HG03280 (cell line): ENCODE measurements around the gene NOTCH1.

ENCODE experiments used
- ATAC-seq: cut with Tn5 transposase; IDR thresholded peaks from one replicate; pipeline ENCODE4 v1.9.1; 2021; ENCODE audit warnings: mild to moderate bottlenecking, moderate library complexity; ENCODE audit not compliant: unreplicated experiment

Gene NOTCH1

GRCh38 chr9:136502940-136503550 is 42.8 kb downstream of the NOTCH1 start:
- ATAC-seq: no peak

GRCh38 chr9:136502196-136502595 is 43.7 kb downstream of the NOTCH1 start:
- ATAC-seq: no peak

- ATAC-seq: no peak
Measured at GRCh38 chr9:136501686-136502085, 44.2 kb downstream of the NOTCH1 start.

- no peak for ATAC-seq
Measured at GRCh38 chr9:136499935-136500910, 45.6 kb downstream of the NOTCH1 start.

- ATAC-seq: no peak
Measured at GRCh38 chr9:136499071-136499934, 46.5 kb downstream of the NOTCH1 start.

GRCh38 chr9:136497916-136498695 is 47.7 kb downstream of the NOTCH1 start:
- ATAC-seq: no peak

- ATAC-seq: no peak
Measured at GRCh38 chr9:136496801-136497620, 48.8 kb downstream of the NOTCH1 start.

GRCh38 chr9:136496181-136496580 is 49.7 kb downstream of the NOTCH1 start:
- ATAC-seq: no peak

GRCh38 chr9:136495238-136495800 is 50.5 kb downstream of the NOTCH1 start:
- ATAC-seq: no peak

GRCh38 chr9:136494531-136495215 is 51.2 kb downstream of the NOTCH1 start:
- ATAC-seq: no peak

- ATAC-seq: no peak
Measured at GRCh38 chr9:136494012-136494411, 51.8 kb downstream of the NOTCH1 start.

- no peak for ATAC-seq
Measured at GRCh38 chr9:136493567-136493971, 52.3 kb downstream of the NOTCH1 start.

GRCh38 chr9:136492978-136493522 is 52.8 kb downstream of the NOTCH1 start:
- no peak for ATAC-seq

- no peak for ATAC-seq
Measured at GRCh38 chr9:136489731-136490130, 56.1 kb downstream of the NOTCH1 start.

GRCh38 chr9:136488247-136489214 is 57.3 kb downstream of the NOTCH1 start:
- ATAC-seq: no peak

- no peak for ATAC-seq
Measured at GRCh38 chr9:136487672-136488071, 58.2 kb downstream of the NOTCH1 start.
